Activated CD8-positive, alpha-beta T cell treated with anti-CD3 and anti-CD28 coated beads, Interleukin-2, amount 10 ng/mL, durations not matched to agents 7 days and 5 days (primary cell): ENCODE measurements around the gene TFPI. TPM values are rescaled to one million over a fixed set of nuclear protein-coding genes. Genes with fewer than 3 reads are reported as not detected.

Source experiments
- ATAC-seq: fragments of 150-1000 bp; cut with Tn5 transposase; one replicate; pipeline ENCODE4 v1.10.0; 2021; ENCODE audit warnings: moderate library complexity
- CTCF ChIA-PET: fragments of 350-600 bp; sonication (Branson Sonifier 250); formaldehyde crosslinking; loops from one replicate; lab custom pipeline; 2021; ENCODE audit warnings: antibody characterized with exemption; lab: Charles Lee
- POLR2A ChIA-PET: fragments of 350-600 bp; sonication (Branson Sonifier 250); formaldehyde crosslinking; loops from one replicate; lab custom pipeline; 2021; ENCODE audit warnings: antibody characterized with exemption; lab: Charles Lee
- DNase-seq: peaks from one replicate; pipeline ENCODE4 v3.0.0-alpha.2; 2020
- H3K27ac Mint-ChIP-seq: one replicate; pipeline ENCODE4 v1.8.0; 2021; ENCODE audit warnings: mild to moderate bottlenecking, mixed read lengths
- H3K27me3 Mint-ChIP-seq: one replicate; pipeline ENCODE4 v1.8.0; 2021; ENCODE audit warnings: low read depth, mixed read lengths
- H3K36me3 Mint-ChIP-seq: one replicate; pipeline ENCODE4 v1.8.0; 2021; ENCODE audit warnings: low read depth, mixed read lengths
- H3K4me1 Mint-ChIP-seq: one replicate; pipeline ENCODE4 v1.8.0; 2021; ENCODE audit warnings: low read depth, mixed read lengths
- H3K4me3 Mint-ChIP-seq: one replicate; pipeline ENCODE4 v1.8.0; 2021; ENCODE audit warnings: mild to moderate bottlenecking, mixed read lengths
- H3K9me3 Mint-ChIP-seq: one replicate; pipeline ENCODE4 v1.8.0; 2022; ENCODE audit warnings: mixed read lengths; ENCODE audit not compliant: insufficient read depth
- total RNA-seq, 2 experiments: library from RNA; stranded (reverse); gene quantifications; one replicate each; pipeline ENCODE4 v1.2.3, GENCODE V29; 2021

The TFPI gene
- total RNA-seq, 2 experiments from 2014 or later = not detected

DNA sequence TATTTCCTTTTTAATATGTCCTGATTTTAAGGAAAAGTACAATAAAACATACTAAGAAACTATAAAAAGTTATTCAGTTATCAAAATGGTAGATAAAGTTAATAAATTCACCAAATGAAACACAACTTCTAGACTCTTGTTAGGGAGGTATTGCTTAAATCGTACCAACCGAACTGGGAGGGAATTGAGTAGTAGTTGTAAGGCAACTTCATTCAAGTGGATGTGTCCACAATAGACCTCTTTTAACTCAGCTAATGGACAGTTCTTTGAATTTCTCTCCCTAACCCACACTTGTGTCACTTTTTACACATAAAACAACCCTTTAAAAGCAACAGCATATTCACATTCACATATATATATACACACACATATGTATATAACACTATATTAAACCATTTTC is 57.1 kb downstream of the TFPI start:
- Mint-ChIP-seq H3K4me1 (no peaks in the 10 kb centered on the region), H3K27ac (no peak overlapping the region), H3K36me3 (no peaks in the 10 kb centered on the region), H3K9me3 (no peaks in the 10 kb centered on the region), H3K4me3 (no peak overlapping the region), H3K27me3 (peaks cover 2% of the 10 kb centered on the region)
- ChIA-PET CTCF (no interaction called here), POLR2A (no interaction called here)
- DNase-seq = no peak
- no peak for ATAC-seq

- ATAC-seq (no peak), DNase-seq (no peak)
- Mint-ChIP-seq H3K4me3 (no peak overlapping the region), H3K9me3 (no peaks in the 10 kb centered on the region), H3K36me3 (no peaks in the 10 kb centered on the region), H3K4me1 (no peaks in the 10 kb centered on the region), H3K27ac (no peak overlapping the region), H3K27me3 (no peaks in the 10 kb centered on the region)
- ChIA-PET CTCF (no interaction called here), POLR2A (no interaction called here)
These were observed 58.9 kb downstream of the TFPI start for GRCh38 chr2:187495324-187495723.

DNA sequence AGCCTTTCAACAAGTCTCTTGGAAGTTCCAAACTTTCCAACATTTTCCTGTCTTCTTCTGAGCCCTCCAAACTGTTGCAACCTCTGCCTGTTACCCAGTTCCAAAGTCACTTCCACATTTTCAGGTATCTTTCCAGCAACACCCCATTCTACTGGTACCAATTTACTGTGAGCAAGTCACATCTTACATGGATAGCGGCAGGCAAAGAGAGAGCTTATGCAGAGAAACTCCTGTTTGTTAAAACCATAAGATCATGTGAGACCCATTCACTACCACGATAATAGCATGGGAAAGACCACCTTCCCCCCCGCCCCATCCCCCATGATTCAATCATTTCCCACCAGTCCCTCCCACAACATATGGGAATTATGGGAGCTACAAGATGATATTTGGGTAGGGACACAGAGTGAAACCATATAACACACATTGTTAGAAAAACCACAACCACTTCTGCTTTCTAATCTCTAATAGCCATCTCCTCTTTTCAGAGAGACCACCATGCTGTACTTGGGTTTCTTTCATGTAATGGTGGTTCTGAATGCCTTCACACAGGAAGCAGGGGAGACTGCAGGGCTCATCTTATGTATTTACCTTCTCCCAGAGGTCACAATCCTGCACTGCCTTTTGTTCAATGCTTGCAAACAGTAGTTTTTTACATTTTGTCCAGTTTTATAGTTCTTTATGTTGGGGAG is 60.2 kb downstream of the TFPI start:
- ChIA-PET CTCF (no interaction called here), POLR2A (no interaction called here)
- Mint-ChIP-seq H3K27ac (no peak overlapping the region), H3K4me1 (no peaks in the 10 kb centered on the region), H3K9me3 (no peaks in the 10 kb centered on the region), H3K27me3 (no peaks in the 10 kb centered on the region), H3K36me3 (no peaks in the 10 kb centered on the region), H3K4me3 (no peak overlapping the region)
- ATAC-seq (no peak), DNase-seq (no peak)

DNA sequence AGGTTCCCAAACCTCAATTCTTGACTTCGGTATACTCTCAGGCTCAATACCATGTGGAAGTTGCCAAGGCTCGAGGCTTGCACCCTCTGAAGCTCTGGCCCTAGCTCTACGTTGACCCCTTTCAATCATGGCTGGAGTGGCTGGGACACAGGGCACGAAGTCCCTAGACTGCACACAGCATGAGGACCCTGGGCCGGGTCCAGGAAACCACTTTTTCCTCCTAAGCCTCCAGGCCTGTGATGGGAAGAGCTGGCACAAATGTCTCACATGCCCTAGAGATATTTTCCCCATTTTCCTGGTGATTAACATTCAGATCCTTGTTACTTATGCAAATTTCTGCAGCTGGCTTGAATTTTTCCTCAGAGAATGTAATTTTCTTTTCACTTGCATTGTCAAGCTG is 61.1 kb downstream of the TFPI start:
- ChIA-PET CTCF (no interaction called here), POLR2A (no interaction called here)
- DNase-seq (no peak), ATAC-seq (no peak)
- Mint-ChIP-seq H3K27me3 (no peaks in the 10 kb centered on the region), H3K4me3 (no peak overlapping the region), H3K4me1 (no peaks in the 10 kb centered on the region), H3K27ac (no peak overlapping the region), H3K36me3 (no peaks in the 10 kb centered on the region), H3K9me3 (no peaks in the 10 kb centered on the region)

GRCh38 chr2:187486241-187486640 is 68.0 kb downstream of the TFPI start:
- Mint-ChIP-seq H3K27me3 (no peaks in the 10 kb centered on the region), H3K36me3 (no peaks in the 10 kb centered on the region), H3K9me3 (no peaks in the 10 kb centered on the region), H3K4me3 (no peak overlapping the region), H3K4me1 (no peaks in the 10 kb centered on the region), H3K27ac (no peak overlapping the region)
- no peak for DNase-seq
- POLR2A ChIA-PET = no interaction called here
- CTCF ChIA-PET = interaction anchor here (0.6 kb wide), 1 partner anchor 14 kb away, joined by 3 read pairs; no protein-coding TSS in a partner anchor
- no peak for ATAC-seq

GRCh38 chr2:187485523-187485922 is 68.7 kb downstream of the TFPI start:
- H3K27me3 Mint-ChIP-seq = no peaks in the 10 kb centered on the region
- H3K36me3 Mint-ChIP-seq = no peaks in the 10 kb centered on the region
- DNase-seq (no peak), ATAC-seq (no peak)
- ChIA-PET POLR2A (no interaction called here), CTCF (interaction anchor here (0.6 kb wide), 1 partner anchor 14 kb away, joined by 3 read pairs; no protein-coding TSS in a partner anchor)
- no peaks in the 10 kb centered on the region for H3K9me3 Mint-ChIP-seq
- no peaks in the 10 kb centered on the region for H3K4me1 Mint-ChIP-seq
- H3K27ac Mint-ChIP-seq = no peak overlapping the region
- no peak overlapping the region for H3K4me3 Mint-ChIP-seq

DNA sequence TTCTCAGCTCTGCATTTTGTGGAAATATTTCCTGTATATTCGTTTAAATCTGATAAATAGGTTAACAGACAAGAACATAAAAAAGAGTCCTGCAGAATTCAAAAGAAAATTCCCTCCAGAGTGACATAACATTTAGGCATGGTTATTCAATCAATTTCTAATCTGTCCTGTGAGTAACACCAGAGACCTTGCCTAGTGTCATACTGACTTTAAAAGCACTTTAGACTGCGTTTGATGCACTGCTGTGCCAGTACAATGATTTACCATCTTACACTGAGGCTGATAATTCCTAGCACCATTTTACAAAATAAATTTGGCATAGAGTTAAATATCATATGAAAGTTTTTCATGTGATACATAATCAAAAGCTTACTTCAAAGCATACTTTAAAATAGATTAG is 70.7 kb downstream of the TFPI start:
- ChIA-PET POLR2A (no interaction called here), CTCF (interaction anchor here (1.2 to 1.6 kb wide), 2 partner anchors 15 to 16 kb away, joined by 3 to 5 read pairs; no protein-coding TSS in a partner anchor)
- no peaks in the 10 kb centered on the region for H3K4me1 Mint-ChIP-seq
- no peaks in the 10 kb centered on the region for H3K9me3 Mint-ChIP-seq
- no peak overlapping the region for H3K4me3 Mint-ChIP-seq
- H3K27me3 Mint-ChIP-seq = no peaks in the 10 kb centered on the region
- no peak for ATAC-seq
- no peak for DNase-seq
- no peaks in the 10 kb centered on the region for H3K36me3 Mint-ChIP-seq
- H3K27ac Mint-ChIP-seq = no peak overlapping the region

DNA sequence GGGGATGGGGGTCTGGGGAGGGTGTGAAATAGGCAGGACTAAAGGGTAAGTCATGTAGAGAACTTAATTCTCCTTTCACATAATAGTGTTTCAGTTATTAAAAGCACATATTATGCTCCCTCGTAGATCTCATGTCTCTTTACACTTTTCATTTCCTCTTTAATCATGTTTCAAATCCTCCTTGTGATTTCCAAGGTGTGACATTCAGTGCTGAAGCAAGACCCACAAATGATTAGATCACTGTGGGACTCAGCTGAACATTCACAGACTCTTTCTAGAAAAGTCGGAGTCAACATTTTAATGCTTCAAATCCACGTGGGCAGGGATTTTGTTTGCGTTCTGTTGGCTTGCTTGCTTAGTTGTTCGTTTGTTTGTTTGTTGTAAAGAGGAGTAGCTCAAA is 71.4 kb downstream of the TFPI start:
- CTCF ChIA-PET = interaction anchor here (1.2 to 1.6 kb wide), 2 partner anchors 15 to 17 kb away, joined by 3 to 5 read pairs; no protein-coding TSS in a partner anchor
- no peaks in the 10 kb centered on the region for H3K36me3 Mint-ChIP-seq

GRCh38 chr2:187481543-187481942 is 72.7 kb downstream of the TFPI start:
- POLR2A ChIA-PET = no interaction called here
- no peak overlapping the region for H3K27ac Mint-ChIP-seq
- no peak for ATAC-seq
- no peaks in the 10 kb centered on the region for H3K27me3 Mint-ChIP-seq
- no peaks in the 10 kb centered on the region for H3K9me3 Mint-ChIP-seq
- H3K4me1 Mint-ChIP-seq = no peaks in the 10 kb centered on the region
- CTCF ChIA-PET = no interaction called here
- H3K36me3 Mint-ChIP-seq = no peaks in the 10 kb centered on the region
- no peak overlapping the region for H3K4me3 Mint-ChIP-seq
- DNase-seq = no peak

More for the DNA sequence above, 71.4 kb downstream of the TFPI start:
- Mint-ChIP-seq H3K27ac (no peak overlapping the region), H3K27me3 (no peaks in the 10 kb centered on the region), H3K4me1 (no peaks in the 10 kb centered on the region), H3K4me3 (no peak overlapping the region), H3K9me3 (no peaks in the 10 kb centered on the region)
- POLR2A ChIA-PET = interaction anchor here (0.6 kb wide), 1 partner anchor 787 kb away, joined by 4 read pairs; no protein-coding TSS in a partner anchor
- DNase-seq = no peak
- no peak for ATAC-seq

DNA sequence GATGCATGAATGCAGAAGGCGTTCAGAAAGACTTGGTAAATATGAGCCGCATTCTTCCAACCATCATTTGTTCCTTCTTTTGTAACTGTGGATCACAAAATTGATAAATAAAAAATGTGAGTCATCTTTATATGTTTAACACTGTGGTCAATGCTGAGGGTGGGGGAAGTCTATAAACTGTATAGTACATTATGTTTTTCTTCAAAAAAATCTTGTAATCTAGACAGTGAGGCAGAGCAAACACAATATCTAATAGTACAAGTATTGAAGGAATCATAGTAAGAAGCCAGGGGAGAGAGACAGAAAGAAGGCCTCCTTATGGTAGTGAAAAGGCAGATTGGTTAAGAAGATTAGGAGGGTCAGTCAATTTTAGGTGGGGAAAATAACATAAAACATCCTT is 75.5 kb downstream of the TFPI start:
- peaks cover 2% of the 10 kb centered on the region for H3K4me1 Mint-ChIP-seq
- POLR2A ChIA-PET = no interaction called here
- DNase-seq (no peak), ATAC-seq (no peak)
- no peak overlapping the region for H3K4me3 Mint-ChIP-seq
- no peaks in the 10 kb centered on the region for H3K36me3 Mint-ChIP-seq
- no peaks in the 10 kb centered on the region for H3K9me3 Mint-ChIP-seq
- CTCF ChIA-PET = no interaction called here
- no peaks in the 10 kb centered on the region for H3K27me3 Mint-ChIP-seq
- no peak overlapping the region for H3K27ac Mint-ChIP-seq

DNA sequence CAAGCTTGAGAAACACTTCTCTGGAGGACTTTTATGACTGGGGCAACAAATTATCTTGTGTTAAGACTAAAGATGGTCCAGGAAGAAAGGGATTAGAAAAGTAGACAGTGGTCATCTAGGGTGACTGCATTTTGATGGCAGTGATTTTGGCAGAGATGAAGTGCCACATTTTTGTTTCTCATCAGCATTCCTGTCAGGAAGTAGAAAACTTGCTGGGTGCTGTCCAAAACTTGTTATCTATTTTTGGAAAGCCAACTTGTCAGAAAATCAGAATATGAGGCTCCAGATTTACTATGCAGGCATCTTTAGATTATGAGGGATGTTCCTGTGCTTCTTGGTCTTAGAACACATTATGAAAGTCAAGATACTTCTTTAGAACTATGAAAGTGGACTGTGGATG is 77.2 kb downstream of the TFPI start:
- Mint-ChIP-seq H3K27me3 (no peaks in the 10 kb centered on the region), H3K36me3 (no peaks in the 10 kb centered on the region), H3K9me3 (no peaks in the 10 kb centered on the region), H3K27ac (no peak overlapping the region), H3K4me3 (no peak overlapping the region), H3K4me1 (peaks cover 2% of the 10 kb centered on the region)
- POLR2A ChIA-PET = no interaction called here
- CTCF ChIA-PET = interaction anchor here (1.2 kb wide), 1 partner anchor 23 kb away, joined by 5 read pairs; no protein-coding TSS in a partner anchor
- no peak for ATAC-seq
- DNase-seq = no peak

DNA sequence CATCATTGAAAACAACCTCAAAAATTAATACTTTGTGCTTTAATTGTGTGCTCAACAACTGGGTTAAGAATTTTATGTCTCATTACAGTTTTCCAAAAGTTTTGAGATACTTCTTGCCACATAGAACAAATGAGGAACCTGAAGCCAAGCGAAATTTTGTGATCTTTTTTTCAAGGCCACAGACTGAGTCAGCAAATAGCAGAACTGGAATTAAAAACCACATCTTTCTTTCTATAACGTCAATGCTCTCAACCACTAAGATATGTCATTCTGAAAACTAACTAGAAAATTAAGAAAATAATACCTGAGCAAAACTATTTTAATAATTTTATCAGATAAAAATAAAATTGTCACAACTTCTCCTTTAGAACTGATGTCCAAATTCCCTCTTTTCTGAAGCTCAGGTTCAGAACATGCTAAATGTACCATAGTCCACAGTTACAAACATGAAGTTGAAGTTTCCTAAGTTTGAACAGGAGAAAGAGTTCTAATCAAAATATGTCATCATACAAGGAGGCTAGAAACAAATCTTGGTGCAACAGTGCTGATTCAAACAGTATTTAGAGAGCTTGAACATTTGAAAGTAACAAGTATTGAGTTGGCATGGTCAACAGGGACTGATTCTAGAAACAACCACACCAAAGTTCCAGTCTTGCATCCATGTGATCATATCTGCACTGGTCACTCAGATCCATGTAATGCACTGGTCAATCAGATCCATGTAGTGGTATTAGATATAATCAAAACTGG is 78.6 kb downstream of the TFPI start:
- peaks cover 2% of the 10 kb centered on the region for H3K4me1 Mint-ChIP-seq
- ATAC-seq = no peak
- POLR2A ChIA-PET = no interaction called here
- no peak overlapping the region for H3K4me3 Mint-ChIP-seq
- H3K27me3 Mint-ChIP-seq = no peaks in the 10 kb centered on the region
- no peaks in the 10 kb centered on the region for H3K36me3 Mint-ChIP-seq
- H3K27ac Mint-ChIP-seq = no peak overlapping the region
- DNase-seq = no peak
- H3K9me3 Mint-ChIP-seq = no peaks in the 10 kb centered on the region
- CTCF ChIA-PET = interaction anchor here (1.2 kb wide), 1 partner anchor 24 kb away, joined by 5 read pairs; no protein-coding TSS in a partner anchor
